ENCODE data around the gene CPED1. TPM values are rescaled to one million over a fixed set of nuclear protein-coding genes. Genes with fewer than 3 reads are reported as not detected.
"Not testable (repeated sequence)": the region's sequence is repeated elsewhere in the genome, so short reads cannot be mapped to it uniquely, and the experiment has no call there.

Gene CPED1
- total RNA-seq, 4 donors from 2014 or later = 1.3 to 5.6 (median 3.6) TPM

- DNase-seq (ENCODE audit: low spot score in 2 of 2) = no peak
- H3K27me3 ChIP-seq = no peaks in the 10 kb centered on the region
- WGBS = 71% methylated on average over 2 of the region's 2 CpGs
Observed at GRCh38 chr7:121212036-121212435, 223.5 kb downstream of the CPED1 start.

GRCh38 chr7:121214657-121215056 lies 226.1 kb downstream of the CPED1 start:
- H3K4me1 ChIP-seq = no peaks in the 10 kb centered on the region
- TF ChIP-seq CTCF (IDR thresholded peaks at IDR 0.05) (no peak), POLR2A (IDR thresholded peaks at IDR 0.05) (no peak), POLR2AphosphoS5 (IDR thresholded peaks at IDR 0.05) (no peak), EP300 (IDR thresholded peaks at IDR 0.05) (no peak)
- DNase-seq (ENCODE audit: low spot score in 2 of 2) = no peak
- H3K27me3 ChIP-seq = no peaks in the 10 kb centered on the region
- H3K36me3 ChIP-seq = no peaks in the 10 kb centered on the region
- 88% methylated on average over 2 of the region's 2 CpGs for WGBS
- H3K4me3 ChIP-seq = no peak overlapping the region
- no peaks in the 10 kb centered on the region for H3K9me3 ChIP-seq
- no peak overlapping the region for H3K27ac ChIP-seq

More at GRCh38 chr7:121212036-121212435, 223.5 kb downstream of the CPED1 start:
- no peaks in the 10 kb centered on the region for H3K9me3 ChIP-seq
- no peaks in the 10 kb centered on the region for H3K4me1 ChIP-seq
- no peak overlapping the region for H3K4me3 ChIP-seq
- no peaks in the 10 kb centered on the region for H3K36me3 ChIP-seq
- no peak overlapping the region for H3K27ac ChIP-seq
- no peak for TF ChIP-seq CTCF (IDR thresholded peaks at IDR 0.05)

- no peaks in the 10 kb centered on the region for H3K9me3 ChIP-seq
- TF ChIP-seq CTCF (IDR thresholded peaks at IDR 0.05) = no peak
- TF ChIP-seq EP300 (IDR thresholded peaks at IDR 0.05) = no peak
- TF ChIP-seq POLR2A (IDR thresholded peaks at IDR 0.05) = no peak
- no peak for TF ChIP-seq POLR2AphosphoS5 (IDR thresholded peaks at IDR 0.05)
Observed at GRCh38 chr7:121219026-121219425, 230.5 kb downstream of the CPED1 start.

GRCh38 chr7:121221108-121221507 lies 232.6 kb downstream of the CPED1 start:
- H3K4me3 ChIP-seq; H3K27me3 ChIP-seq; H3K4me1 ChIP-seq; H3K9me3 ChIP-seq; DNase-seq (ENCODE audit: low spot score in 2 of 2); H3K27ac ChIP-seq; H3K36me3 ChIP-seq: not testable (repeated sequence)
- WGBS = 98% methylated on average over 2 of the region's 2 CpGs

More at GRCh38 chr7:121219026-121219425, 230.5 kb downstream of the CPED1 start:
- Histone ChIP-seq H3K36me3 (no peaks in the 10 kb centered on the region), H3K4me3 (no peak overlapping the region), H3K27me3 (no peaks in the 10 kb centered on the region), H3K27ac (no peak overlapping the region), H3K4me1 (no peaks in the 10 kb centered on the region)
- DNase-seq (ENCODE audit: low spot score in 2 of 2) = no peak
- WGBS = 62% methylated on average over 2 of the region's 2 CpGs

GRCh38 chr7:121228779-121229178 lies 240.3 kb downstream of the CPED1 start:
- no peak for DNase-seq (ENCODE audit: low spot score in 2 of 2)
- Histone ChIP-seq H3K36me3 (no peaks in the 10 kb centered on the region), H3K9me3 (no peaks in the 10 kb centered on the region), H3K27me3 (no peaks in the 10 kb centered on the region), H3K4me3 (no peak overlapping the region), H3K27ac (no peak overlapping the region), H3K4me1 (no peaks in the 10 kb centered on the region)
- 97% methylated on average over 1 of the region's 1 CpG for WGBS
- TF ChIP-seq EP300 (IDR thresholded peaks at IDR 0.05) = no peak
- TF ChIP-seq CTCF (IDR thresholded peaks at IDR 0.05) = no peak
- no peak for TF ChIP-seq POLR2A (IDR thresholded peaks at IDR 0.05)
- no peak for TF ChIP-seq POLR2AphosphoS5 (IDR thresholded peaks at IDR 0.05)

- H3K4me1 ChIP-seq = no peaks in the 10 kb centered on the region
- no peak overlapping the region for H3K4me3 ChIP-seq
- no peaks in the 10 kb centered on the region for H3K9me3 ChIP-seq
- no peak for DNase-seq (ENCODE audit: low spot score in 2 of 2)
- no peaks in the 10 kb centered on the region for H3K27me3 ChIP-seq
- H3K36me3 ChIP-seq = no peaks in the 10 kb centered on the region
- no peak overlapping the region for H3K27ac ChIP-seq
- TF ChIP-seq EP300 (IDR thresholded peaks at IDR 0.05) (no peak), POLR2AphosphoS5 (IDR thresholded peaks at IDR 0.05) (no peak), POLR2A (IDR thresholded peaks at IDR 0.05) (no peak), CTCF (IDR thresholded peaks at IDR 0.05) (no peak)
Observed at GRCh38 chr7:121235201-121235600, 246.7 kb downstream of the CPED1 start.

Measured in suprapubic skin (tissue), 4 donors.